CD4-positive, alpha-beta T cell treated with Interleukin-15 for 1 hour (primary cell): ENCODE results near the gene XYLT1.

Experiments used
- DNase-seq: peaks from one replicate; pipeline ENCODE4 v3.0.0-alpha.2; 2020

XYLT1 gene

DNA sequence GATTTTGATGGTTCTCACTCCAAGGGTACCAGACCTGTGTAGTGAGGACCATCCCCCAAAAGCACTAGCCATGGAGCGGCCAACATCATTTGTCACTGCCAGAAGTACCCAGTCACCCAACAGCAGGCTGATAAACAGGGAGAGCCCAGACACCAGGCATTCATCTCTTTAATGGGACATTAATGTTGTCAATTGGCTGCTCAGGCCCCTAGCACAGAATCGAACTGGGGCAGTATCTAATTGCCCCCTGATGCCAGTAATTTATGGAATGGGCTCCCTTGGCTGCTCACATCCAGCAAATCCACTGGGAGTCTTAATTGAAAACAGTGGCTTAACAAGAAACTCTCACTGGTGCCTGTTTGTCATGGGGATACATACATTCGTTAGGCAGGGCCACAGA, 344.6 kb downstream of the XYLT1 start:
- DNase-seq = no peak

DNA sequence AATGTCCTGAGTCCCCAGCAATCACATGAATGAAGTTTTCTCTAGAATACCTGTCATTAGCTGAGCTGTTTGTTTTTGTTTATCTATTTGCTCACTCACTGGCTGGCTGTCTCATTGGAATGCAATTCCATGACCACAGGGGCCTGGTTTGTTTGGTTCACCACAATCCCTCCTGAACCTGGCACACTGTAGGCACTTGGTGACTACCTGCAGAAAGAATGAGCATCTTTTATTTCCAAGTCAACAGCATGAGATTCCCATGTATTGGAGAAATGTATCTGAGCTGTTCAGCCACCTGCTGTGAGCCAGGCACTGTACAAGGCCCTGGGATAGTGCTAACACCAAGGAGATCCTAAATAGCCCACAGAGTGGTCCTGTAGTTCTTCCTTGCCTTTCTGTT, 345.1 kb downstream of the XYLT1 start:
- DNase-seq = no peak

DNA sequence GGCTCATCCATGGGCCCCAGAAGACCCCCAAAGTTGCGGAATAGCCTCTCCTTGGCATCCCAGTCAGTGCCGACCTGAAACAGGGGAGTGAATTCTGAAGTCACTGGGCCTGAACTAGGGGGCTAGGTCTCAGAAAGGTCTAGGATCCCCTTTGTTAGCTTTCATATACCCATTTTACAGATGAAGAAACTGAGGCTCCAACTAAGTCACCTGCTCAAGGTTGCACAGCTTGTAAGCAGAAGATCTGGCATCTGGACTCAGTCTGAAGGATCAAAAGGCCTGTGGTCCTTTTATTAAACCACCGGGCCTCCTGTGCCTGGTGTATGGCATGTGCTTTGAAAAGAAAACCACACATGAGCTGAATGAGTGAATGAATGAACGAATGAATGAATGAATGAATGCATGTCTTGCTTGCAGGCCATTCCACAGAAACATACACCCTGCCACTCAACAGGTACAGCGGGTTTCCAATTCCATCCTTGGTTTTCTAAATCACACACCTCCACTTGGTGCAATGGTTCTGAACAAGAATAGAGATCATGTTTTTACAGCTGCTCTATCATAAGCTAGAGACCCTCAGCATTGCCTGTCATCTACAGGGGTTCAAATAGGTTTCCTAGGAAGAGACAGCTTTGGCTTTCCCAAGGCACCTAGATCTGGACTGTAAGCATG, 352.7 kb downstream of the XYLT1 start:
- no peak for DNase-seq

DNA sequence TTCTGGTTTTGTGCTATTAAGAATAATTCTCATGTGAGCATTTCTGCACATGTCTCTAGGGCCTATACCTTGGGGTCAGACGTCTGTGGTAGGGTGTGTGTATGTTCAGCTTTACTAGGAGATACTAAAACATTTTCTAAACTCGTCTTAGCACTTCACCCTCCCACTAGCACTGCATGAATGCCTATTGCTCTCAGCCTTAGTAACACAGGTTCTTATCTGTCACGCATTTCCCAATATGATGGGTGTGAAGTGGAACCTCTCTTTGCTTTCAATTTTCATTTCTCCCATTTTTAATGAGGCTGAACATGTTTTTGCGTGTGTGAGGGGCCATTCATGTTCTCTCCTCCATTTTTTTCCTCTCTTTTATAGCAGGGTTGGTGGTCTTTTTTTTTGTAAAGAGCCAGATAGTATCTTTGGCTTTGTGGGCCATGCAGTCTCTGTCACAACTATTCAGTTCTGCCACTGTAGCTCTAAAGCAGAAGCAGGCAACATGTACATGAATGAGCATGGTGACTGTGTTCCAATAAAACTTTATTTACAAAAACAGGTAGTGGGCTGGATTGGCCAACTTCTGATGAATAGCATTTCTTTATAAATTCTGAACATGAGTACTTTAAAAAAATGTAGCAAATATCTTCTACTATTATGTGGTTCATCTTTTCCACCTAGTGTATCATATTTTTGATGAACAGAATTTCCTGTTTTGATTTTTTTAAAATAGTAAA, 354.0 kb downstream of the XYLT1 start:
- no peak for DNase-seq

DNA sequence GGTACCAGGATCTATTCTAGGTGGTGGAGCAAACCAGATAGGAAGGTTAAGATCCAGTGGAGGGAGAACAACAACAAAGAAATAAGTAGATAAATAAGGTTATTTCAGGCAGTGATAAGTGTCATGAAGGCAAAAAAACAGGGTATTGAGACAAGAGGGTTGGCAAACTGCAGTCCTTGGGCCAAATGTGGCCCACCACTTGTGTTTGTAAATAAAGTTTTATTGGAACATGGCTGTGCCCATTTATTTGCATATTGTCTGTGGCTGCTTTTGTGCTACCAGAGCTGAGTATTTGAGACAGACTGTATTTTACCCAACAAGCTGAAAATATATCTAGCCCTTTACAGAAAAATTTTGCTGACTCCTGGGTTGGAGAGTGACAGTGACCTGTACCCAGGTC, 361.3 kb downstream of the XYLT1 start:
- DNase-seq = no peak

DNA sequence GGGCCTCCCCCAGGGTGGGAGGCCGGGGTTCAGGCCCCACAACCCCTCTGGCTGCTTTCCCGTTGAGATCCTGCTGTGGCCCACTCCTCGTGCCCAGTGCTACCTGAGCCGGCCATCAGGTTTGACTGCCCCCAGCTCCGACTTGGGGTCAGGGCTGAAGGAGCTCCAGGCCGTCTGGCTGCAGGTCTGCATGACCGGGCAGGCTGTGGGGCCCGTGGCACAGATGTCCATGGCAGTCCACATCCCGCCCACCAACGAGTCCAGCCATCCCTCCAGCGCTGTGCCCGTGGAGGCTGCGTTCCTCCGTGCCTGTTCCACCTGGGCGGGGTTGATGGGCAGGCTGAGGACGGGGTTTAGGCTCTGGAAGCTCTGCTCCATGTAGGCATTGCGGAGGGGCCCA, 362.2 kb downstream of the XYLT1 start:
- DNase-seq = no peak

DNA sequence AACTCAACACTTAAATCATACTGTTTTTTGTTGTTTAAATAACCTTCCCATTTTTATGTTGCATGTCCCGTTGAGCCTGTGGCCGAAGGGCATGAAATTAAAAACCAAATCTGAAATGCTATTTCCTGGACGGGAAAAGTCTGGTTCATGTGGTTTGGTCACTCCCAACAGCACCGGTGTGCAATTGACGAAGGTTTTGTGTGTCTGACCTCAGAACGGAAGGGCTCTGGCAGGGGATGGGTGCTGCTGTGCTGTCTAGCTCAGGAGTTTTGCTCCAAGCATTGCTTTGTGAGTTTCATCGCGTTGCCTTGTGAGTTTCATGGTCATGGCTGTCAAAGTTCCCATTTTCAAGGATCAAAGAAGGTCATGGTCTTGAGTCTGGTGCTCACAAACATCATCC, 363.3 kb downstream of the XYLT1 start:
- DNase-seq = no peak

DNA sequence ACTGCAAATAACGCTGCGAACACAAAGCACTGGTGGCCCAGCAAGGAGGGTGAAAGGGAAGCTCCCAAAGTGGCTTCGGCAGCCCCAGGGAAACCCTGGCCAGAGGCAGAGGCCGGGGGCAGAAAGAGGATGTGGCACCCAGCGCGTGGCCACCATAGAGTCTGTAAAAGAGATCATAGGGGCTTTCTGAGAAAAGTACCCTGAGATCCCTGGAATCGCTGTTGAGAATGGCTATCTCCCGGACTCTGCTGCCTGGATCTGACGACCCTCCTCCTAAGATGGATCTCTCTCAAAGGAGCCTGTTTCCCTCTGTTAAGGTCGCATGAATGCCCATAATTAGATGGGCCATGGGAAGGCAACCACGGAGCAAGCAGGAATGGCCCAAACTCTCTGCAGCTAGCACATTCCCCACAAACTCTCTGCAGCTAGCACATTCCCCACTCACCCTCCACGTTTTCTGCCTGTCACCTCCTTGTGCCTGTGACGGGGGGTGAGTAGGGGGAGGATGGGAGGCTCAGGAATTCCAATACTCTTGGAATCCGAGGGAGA, 364.4 kb downstream of the XYLT1 start:
- no peak for DNase-seq

DNA sequence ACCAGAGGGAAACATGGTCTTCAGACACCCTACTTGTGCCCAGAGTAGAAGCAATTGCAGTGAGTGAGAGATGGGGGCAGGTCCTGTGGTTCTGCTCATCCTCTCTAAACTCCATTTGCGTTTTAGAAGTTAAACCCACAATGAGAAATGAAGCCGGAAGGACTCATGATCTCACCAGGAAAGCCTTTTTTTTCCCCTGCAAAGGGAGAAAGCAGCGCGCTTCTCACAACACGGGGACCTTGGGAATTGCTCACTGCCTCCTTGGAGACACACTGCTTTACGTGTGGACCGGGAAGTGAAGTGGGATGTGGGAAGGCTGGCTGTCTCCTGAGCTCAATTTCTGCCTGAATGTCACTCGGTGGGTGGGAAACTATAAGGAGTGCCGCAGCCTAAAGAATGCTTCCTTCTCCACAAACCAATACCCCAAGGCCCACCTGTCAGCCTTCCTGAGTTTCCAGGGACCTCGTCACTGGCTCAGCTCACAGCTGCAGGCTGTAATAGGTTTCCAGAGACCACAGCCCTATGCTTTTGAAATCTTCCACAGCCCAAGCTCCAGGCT, 365.4 kb downstream of the XYLT1 start:
- no peak for DNase-seq

DNA sequence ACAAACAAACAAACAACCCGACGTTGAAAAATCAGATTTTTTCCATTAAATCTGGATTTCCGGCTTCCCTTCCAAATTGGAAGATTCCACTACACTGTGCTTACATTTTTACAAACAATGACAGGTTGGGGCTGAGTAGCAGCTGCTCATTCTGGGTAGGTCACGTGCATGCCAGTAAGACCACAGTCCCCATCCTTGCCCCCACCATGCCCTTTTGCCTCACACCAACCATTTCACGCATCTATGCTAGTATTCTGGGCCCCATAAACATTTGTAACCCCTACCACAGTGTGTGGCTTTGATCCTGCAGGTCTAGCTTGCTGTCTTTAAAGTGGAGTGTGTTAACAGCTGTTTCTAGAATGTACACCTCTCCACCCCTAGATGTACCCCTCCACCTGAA, 366.1 kb downstream of the XYLT1 start:
- DNase-seq = no peak

DNA sequence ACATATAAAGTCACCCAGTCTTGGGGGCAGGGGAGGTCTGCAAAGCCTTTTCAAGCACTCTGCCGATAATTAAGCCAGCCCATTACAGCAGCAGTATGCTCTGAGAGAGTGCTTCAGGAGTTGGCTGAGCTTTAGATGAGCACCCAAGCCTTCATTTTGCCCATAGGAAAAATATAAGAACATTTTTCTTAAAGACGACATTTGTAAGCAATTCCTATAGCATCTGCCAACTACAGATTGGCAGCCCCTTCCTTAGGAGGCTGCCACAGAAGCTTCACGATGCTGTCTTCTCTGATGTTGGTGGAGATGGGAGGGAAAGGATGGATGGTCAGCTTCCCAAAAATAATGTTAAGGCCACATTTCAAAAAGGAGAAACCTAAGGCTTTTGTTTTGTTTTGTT, 367.5 kb downstream of the XYLT1 start:
- DNase-seq = no peak

DNA sequence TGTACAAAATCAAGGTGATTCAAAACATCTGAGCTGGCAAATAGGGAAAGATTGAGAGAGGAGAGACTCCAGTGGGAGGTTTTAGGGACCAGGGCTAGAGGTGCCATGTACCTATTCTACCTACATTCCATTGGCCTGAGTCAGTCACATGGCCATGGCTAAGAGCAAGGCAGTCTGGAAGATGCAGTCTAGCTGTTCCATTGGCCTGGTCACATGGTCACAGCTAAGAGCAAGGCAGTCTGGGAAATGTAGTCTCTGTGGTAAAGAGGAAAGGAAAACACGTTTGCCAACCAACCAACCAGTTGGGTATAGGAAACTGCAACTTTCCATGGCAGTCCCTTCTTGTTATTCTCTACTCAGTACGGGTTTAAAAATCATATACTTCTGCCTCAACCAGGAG, 369.1 kb downstream of the XYLT1 start:
- no peak for DNase-seq

DNA sequence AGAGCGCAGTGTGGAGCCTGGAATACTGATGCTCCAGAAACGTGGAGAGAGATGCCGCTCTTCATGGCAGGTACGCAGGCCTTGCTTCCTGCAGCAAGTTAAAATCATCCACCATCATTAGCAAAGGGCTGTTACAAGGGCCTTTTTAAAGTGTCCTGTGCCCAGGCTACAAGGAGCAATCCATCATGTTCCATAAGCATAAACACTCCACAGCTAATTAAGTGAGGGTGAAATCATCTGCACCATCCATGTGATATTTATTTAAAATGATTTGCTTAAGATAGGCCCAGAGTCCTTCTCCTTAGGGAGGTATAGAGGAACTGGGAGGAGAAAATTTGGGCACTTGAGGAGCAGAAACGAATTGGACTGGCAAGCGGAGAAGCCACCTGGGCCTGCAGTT, 372.1 kb downstream of the XYLT1 start:
- DNase-seq = no peak

DNA sequence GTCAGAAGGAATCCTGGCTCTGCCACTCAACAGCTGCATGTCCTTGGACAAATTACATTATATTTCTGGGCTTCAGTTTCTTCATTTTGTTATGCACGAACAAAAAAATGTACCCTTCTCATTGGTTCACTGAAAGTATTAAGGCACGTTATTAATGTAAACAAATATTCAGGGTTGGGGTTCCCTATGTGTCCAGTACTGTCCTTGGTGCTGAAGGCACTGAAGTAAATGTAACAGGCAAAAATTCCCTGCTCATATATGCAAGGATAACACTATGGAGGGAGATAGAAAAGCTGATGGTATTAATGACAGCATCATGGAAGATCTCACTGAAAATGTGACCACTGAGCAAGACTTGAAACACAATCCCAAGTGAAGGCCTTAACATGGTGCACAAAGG, 386.6 kb downstream of the XYLT1 start:
- no peak for DNase-seq

DNA sequence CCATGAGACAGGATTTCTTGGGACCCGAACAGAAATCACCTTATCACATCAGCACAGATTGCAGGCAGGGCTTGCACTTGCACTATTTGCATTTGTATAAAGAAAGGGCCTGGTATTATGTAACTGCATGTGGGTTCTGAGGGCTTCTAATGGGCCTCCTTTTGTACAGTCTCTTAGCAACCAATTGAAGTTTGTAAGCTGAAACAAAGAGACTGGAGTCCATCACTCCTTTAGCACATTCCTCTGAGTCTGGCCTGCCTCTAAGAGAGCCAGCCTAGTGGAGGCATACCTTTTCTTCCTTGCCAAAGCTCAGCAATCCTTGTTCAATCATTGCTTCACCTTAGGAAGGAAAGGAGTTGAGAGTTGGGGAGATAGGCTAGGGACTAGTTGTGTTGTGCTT, 387.1 kb downstream of the XYLT1 start:
- DNase-seq = no peak

DNA sequence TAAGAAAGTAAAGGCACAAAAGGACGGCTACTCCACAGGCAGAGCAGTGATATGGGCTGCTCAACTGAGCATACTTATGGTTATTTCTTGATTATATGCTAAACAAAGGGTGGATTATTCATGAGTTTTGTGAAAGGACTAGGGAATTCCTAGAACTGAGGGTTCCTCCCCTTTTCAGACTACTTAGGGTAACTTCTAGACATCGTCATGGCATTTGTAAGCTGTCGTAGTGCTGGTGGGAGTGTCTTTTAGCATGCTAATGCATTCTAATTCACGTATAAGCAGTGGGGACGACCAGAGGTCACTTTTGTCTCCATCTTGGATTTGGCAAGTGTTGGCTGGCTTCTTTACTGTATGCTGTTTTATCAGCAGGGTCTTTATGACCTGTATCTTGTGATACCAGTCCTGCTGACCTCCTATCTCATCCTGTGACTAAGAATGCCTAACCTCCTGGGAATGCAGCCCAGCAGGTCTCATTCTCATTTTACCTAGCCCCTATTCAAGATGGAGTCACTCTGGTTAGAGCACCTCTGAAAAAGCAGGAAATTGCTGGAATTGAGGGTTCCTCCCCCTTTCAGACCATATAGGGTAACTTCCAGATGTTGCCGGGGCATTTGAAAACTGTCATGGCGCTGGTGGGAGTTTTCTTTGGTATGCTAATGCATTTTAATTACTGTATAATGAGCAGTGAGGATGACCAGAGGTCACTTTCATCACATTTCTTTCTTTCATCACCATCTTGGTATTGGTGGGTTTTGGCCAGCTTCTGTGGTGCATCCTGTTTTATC, 388.5 kb downstream of the XYLT1 start:
- no peak for DNase-seq

DNA sequence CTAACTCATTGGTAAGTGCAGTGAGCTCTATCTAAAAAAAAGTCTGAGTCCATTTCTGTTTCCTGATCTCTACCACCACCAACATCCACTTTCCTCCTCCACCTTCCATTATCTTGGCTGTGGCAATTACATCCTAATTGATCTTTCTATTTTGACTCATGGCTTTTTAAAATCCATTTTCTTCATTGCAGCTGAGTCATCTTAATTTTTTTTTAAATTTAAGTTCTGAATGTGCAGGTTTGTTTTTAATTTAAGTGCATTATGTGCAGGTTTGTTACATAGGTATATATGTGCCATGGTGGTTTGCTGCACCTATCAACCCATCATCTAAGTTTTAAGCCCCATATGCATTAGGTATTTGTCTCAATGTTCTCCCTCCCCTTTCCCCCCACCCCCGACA, 390.7 kb downstream of the XYLT1 start:
- no peak for DNase-seq

DNA sequence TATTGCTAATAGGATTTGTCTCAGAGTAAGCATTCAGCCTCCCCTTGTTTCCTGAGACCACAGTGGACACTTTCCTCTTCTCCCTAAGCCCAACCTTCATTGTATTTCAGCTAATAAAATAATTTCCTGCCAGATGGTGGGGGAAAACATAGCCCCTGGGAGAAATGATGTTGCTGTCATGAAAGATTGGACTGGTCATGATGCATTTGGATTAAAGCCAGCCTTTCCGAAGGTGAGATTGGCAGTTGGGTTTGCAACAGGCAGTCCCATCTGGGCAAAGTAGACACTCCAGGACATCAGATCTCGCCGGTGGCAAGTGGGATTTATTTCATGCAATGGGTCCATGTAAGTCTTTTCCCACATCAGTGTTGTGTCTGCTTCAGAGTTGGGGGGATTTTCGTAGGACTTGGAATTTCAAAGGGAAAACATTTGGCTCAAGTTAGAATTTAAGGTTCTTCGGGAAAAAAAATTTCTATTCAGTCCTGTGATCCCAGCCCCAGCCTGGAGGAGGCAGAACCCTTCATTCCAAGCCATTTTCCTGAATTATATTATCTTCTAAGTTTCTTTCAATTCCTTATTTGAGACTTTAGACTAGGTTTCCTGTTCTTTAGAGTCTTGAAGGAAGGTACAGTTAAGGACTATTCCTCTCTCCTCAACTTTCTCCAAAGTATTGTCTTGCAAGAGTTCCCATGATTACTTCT, 391.7 kb downstream of the XYLT1 start:
- DNase-seq = no peak

DNA sequence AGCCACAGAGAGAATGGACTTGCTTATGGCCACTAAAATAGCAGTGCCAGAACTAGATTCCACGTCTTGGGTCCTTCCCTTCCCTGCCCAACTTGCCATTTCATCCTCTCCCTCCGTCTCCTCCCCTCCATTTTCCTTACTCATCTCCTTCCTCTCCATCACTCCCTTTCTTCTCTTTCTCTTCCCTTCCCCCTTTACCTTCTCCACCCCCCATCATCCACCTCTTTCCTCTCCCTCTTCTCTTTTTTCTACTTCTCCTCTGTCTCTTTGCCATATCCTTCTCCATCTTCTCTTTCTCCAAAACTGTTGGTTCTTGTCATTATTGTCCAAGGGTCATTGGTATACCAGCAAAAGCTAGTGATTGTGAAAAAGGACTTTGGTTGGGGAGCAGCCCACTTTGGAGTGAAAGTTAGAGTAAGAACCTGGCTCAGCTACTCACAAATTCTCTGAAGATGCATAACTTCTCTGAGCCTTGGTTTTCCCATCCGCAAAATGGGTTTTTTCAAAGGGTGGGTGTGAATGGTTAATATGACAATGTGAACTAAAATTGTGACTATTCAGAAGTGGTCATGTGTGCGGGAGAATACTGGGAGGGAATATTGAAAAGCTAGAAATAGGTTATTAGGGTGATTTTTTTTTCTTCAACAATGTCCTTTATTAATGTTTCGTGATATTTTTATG, 393.8 kb downstream of the XYLT1 start:
- no peak for DNase-seq

DNA sequence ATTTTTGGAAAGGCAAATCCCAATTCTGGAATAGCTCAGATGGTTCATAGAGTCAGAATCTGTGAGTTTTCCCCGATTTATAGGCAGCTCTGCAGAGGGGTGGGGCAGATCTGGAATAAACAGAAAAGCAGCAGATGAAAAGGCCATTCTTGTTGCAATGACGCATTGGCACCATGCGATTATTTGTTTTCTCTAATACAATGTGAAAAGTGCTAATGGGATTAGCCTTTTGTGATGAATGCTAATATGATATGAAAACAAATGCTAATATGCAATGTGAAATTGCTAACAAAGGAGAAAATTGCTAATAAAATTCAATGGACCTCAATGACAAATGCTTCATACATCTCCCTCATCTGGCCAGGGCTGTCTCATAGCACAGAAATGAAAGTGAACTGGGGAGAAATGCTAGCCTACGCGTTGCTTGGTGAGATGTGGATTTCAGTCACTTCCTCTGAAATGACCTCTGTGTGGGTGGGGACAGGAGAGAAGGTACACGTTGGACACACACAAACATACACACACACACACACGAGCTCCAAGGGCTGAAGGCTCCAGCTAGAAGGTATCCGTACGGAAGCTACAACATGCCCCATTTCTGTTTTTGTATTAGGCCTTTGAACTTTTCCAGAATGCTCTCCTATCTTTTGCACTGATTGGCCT, 394.5 kb downstream of the XYLT1 start:
- no peak for DNase-seq

DNA sequence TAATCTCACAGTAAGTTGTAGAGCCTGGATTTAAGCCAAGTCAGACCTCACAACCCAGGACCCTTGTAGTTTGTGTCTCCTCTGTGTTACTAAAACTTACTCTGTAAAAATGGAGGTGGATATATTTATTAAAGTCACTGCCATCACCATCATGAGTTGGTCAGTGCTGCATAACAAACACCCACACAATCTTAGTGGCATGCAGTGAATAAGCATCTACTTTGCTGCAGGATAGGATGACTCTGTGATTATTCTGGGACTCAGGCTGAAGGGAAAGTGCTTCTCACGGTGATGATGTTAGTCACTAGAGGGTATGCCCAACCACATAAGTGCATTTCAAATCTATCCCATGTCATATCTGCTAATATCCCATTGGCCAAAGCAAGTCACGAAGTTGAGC, 398.7 kb downstream of the XYLT1 start:
- DNase-seq = no peak
